RWPE1 (cell line): ENCODE data around the gene GJA4.
A peak's percentile ranks its signal among the peaks of the same experiment; 100 is the strongest.
"Not testable (repeated sequence)": the region's sequence is repeated elsewhere in the genome, so short reads cannot be mapped to it uniquely, and the experiment has no call there.

ENCODE experiments used
- CTCF ChIA-PET: fragments of 350-600 bp; sonication (Branson Sonifier 250); formaldehyde crosslinking; extraction: SDS; loops from one replicate; lab custom pipeline; 2021; lab: Yijun Ruan, JAX
- POLR2A ChIA-PET: fragments of 400-600 bp; formaldehyde crosslinking; extraction: SDS; loops from one replicate; lab custom pipeline; 2020; ENCODE audit warnings: antibody characterized with exemption; ENCODE audit not compliant: low non-redundant PET; lab: Yijun Ruan, JAX
- DNase-seq: peaks from one replicate; pipeline ENCODE4 v3.0.0; 2012; ENCODE audit warnings: low spot score
- H3K27ac ChIP-seq: fragments of 450-650 bp; 2 replicates; pipeline ENCODE4 v1.5.1; 2017
- TF ChIP-seq, protein P1 (sequence below): fragments of 450-650 bp; conservative IDR thresholded peaks from 2 replicates; pipeline ENCODE4 v1.5.1; 2017; ENCODE audit warnings: low read depth, mild to moderate bottlenecking

Gene GJA4

DNA sequence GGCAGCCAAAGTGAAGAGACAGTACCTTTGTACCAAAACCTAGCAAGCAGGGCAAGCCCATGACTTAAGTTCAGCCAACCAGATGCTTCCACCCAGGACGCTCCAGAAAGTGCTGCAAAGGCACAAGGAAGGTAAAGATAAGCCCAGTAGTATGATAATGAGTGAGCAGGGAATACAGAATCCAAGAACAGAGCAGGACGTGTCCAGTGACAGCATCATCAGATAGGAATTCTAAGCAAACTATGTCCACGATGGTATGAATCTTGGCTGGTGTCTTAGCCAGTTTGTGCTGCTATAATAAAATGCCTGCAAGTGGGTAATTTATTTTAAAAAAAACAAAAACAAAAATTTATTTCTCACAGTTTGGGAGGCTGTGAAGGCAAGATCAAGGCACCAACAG lies 13.6 kb downstream of the GJA4 start:
- ChIA-PET POLR2A (no interaction called here), CTCF (no interaction called here)
- no peak overlapping the region for H3K27ac ChIP-seq
- TF ChIP-seq, protein P1, sequence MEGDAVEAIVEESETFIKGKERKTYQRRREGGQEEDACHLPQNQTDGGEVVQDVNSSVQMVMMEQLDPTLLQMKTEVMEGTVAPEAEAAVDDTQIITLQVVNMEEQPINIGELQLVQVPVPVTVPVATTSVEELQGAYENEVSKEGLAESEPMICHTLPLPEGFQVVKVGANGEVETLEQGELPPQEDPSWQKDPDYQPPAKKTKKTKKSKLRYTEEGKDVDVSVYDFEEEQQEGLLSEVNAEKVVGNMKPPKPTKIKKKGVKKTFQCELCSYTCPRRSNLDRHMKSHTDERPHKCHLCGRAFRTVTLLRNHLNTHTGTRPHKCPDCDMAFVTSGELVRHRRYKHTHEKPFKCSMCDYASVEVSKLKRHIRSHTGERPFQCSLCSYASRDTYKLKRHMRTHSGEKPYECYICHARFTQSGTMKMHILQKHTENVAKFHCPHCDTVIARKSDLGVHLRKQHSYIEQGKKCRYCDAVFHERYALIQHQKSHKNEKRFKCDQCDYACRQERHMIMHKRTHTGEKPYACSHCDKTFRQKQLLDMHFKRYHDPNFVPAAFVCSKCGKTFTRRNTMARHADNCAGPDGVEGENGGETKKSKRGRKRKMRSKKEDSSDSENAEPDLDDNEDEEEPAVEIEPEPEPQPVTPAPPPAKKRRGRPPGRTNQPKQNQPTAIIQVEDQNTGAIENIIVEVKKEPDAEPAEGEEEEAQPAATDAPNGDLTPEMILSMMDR, result no peak
- DNase-seq, result peak; percentile 21

GRCh38 chr1:34808051-34808810 lies 15.4 kb downstream of the GJA4 start:
- POLR2A ChIA-PET, result no interaction called here
- TF ChIP-seq, protein P1, result no peak
- CTCF ChIA-PET, result no interaction called here
- no peak for DNase-seq
- H3K27ac ChIP-seq, result no peak overlapping the region

DNA sequence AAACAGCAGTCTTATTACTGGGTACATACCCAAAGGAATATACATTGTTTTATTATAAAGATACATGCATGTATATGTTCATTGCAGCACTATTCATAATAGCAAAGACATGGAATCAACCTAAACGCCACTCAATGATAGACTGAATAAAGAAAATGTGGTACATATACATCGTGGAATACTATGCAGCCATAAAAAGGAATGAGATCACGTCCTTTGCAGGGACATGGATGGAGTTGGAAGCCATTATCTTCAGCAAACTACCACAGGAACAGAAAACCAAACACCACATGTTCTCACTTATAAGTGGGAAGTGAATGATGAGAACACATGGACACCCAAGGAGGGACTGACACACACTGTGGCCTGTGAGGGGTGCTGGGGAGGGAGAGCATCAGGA lies 18.0 kb downstream of the GJA4 start:
- DNase-seq, POLR2A ChIA-PET: not testable (repeated sequence)

GRCh38 chr1:34816332-34816731 lies 23.5 kb downstream of the GJA4 start:
- CTCF ChIA-PET, result interaction anchor here (0.6 kb wide), 1 partner anchor 58 kb away, joined by 3 read pairs; no protein-coding TSS in a partner anchor
- no peak for DNase-seq
- TF ChIP-seq, protein P1, result no peak
- POLR2A ChIA-PET, result no interaction called here
- H3K27ac ChIP-seq, result no peak overlapping the region

More for the DNA sequence above, 18.0 kb downstream of the GJA4 start:
- H3K27ac ChIP-seq, CTCF ChIA-PET: not testable (repeated sequence)

DNA sequence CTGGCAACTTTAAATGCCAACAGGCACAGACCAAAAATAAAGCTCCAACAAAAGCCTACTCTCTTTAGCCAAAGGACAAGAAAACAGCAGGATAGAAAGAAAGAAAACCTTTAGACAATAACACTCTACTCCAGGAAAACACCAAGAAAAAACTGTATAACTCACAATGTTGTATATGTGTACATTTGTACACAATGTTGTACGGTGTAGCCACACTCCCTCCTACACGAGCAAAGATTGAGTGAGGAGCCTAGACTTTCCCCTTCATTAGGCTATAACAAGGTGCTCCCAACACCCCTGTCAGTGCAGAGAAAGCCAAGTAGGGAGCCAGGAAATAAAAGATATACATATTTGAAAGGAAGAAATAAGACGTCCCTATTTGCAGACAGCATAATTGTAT lies 24.0 kb downstream of the GJA4 start:
- no peak overlapping the region for H3K27ac ChIP-seq
- TF ChIP-seq, protein P1, result no peak
- no peak for DNase-seq
- POLR2A ChIA-PET, result no interaction called here
- CTCF ChIA-PET, result interaction anchor here (0.6 kb wide), 2 partner anchors 58 to 473 kb away, joined by 3 read pairs; no protein-coding TSS in a partner anchor

- DNase-seq, H3K27ac ChIP-seq, CTCF ChIA-PET, POLR2A ChIA-PET: not testable (repeated sequence)
Measured at GRCh38 chr1:34818862-34819261, 26.1 kb downstream of the GJA4 start.

DNA sequence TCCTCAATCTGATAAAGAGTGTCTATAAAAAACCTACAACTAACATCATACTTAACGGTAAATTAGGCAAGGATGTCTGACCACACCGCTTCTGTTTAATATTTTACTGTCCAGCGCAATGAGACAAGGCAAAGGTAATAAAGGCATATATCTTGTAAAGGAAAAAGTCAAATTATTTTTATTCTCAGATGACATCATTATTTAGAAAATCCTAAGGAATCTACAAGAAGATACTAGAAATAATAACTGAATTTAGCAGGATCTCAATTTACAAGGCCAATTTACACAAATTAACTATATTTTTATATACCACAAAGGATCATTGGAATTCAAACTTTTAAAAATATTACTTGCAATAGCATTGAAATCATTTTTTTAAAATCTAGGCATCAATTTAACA lies 29.4 kb downstream of the GJA4 start:
- TF ChIP-seq, protein P1, result no peak
- no peak overlapping the region for H3K27ac ChIP-seq
- POLR2A ChIA-PET, result no interaction called here
- CTCF ChIA-PET, result no interaction called here
- DNase-seq, result no peak
